NCI-H1930 (cell line): ENCODE measurements around the gene ZNF782.
A peak's percentile ranks its signal among the peaks of the same experiment; 100 is the strongest.
"Not testable (repeated sequence)": the region's sequence is repeated elsewhere in the genome, so short reads cannot be mapped to it uniquely, and the experiment has no call there.

Experiments used
- DNase-seq, 2 experiments: peaks; one replicate each; lab custom pipeline; 2025; lab: John Stamatoyannopoulos, UW

The ZNF782 gene

GRCh38 chr9:96854651-96855273 lies 448 bp upstream of the ZNF782 start:
- DNase-seq, result no peak

- DNase-seq, result no peak
Measured at GRCh38 chr9:96852676-96853075, 1.6 kb downstream of the ZNF782 start.

GRCh38 chr9:96844040-96844439 lies 10.3 kb downstream of the ZNF782 start:
- DNase-seq, result no peak

GRCh38 chr9:96818533-96818932 lies 35.8 kb downstream of the ZNF782 start:
- DNase-seq, result no peak

DNA sequence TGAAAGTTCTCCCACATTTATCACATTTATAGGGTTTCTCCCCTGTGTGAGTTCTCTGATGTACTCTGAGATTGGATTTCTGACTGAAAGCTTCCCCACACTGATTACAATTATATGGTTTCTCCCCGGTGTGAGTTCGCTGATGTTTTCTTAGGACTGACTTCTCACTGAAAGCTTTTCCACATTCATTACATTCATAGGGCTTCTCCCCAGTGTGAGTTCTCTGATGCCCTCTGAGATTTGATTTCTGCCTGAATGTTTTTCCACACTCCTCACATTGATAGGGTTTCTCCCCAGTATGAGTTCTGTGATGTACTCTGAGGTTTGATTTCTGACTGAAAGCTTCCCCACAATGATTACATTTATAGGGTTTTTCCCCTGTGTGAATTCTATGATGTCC lies 36.3 kb downstream of the ZNF782 start:
- DNase-seq, result no peak

DNA sequence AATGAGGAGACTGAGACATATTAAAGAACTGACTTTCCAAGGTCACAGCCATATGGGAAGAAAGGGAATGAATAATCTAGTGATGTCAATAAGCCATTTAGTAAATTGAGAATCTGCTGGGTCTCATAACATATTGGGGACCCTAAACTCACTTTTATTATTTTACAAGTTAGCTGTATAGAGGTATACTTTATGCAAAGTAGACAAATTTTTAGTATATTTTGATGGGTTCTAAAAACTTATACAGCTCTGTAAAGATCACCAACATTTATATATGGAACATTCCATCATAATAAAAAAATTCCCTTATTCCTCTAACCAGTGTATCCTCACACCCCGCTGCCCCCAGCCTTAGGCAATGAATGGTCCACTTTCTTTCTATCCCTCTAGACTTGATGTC lies 40.7 kb downstream of the ZNF782 start:
- DNase-seq, result no peak

DNA sequence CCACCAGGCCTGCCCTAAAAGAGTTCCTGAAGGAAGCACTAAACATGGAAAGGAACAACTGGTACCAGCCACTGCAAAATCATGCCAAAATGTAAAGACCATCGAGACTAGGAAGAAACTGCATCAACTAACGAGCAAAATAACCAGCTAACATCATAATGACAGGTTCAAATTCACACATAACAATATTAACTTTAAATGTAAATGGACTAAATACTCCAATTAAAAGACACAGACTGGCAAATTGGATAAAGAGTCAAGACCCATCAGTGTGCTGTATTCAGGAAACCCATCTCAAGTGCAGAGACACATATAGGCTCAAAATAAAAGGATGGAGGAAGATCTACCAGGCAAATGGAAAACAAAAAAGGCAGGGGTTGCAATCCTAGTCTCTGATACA lies 55.4 kb downstream of the ZNF782 start:
- DNase-seq, result not testable (repeated sequence)

DNA sequence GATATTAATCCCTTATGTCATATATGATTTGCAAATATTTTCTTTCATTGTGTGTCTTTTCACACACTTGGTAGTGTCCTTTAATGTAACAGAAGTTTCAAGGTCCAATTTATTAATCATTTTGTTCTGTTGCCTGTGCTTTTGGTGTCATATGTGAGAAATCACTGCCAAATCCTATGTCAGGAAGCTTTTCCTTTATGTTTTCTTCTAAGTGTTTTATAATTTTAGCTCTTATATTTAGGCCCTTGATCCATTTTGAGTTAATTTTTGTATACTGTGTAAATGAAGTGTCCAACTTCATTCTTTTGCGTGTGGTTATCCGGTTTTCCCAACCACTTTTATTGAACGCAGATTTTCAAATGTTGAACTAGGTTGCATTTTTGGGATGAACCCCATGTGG lies 70.3 kb downstream of the ZNF782 start:
- no peak for DNase-seq

- no peak for DNase-seq
Measured at GRCh38 chr9:96782235-96782634, 72.1 kb downstream of the ZNF782 start.

DNA sequence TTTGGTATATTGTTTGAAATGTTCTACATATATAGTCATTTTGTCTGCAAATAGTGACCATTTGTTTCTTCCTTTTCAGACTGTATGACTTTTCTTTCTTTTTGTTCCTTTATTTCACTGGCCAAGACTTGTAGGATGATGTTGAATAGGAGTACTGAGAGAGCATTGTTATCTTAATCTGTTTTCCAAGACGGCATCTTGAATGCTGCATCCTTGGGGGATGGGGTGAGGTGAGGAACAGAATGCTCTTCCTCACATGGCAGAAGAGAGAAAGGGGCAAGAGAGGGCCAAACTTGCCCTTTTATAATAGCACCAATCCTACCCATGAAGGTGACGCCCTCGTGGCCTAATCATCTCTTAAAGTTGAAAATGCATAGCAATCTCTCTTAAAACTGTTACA lies 72.8 kb downstream of the ZNF782 start:
- no peak for DNase-seq

DNA sequence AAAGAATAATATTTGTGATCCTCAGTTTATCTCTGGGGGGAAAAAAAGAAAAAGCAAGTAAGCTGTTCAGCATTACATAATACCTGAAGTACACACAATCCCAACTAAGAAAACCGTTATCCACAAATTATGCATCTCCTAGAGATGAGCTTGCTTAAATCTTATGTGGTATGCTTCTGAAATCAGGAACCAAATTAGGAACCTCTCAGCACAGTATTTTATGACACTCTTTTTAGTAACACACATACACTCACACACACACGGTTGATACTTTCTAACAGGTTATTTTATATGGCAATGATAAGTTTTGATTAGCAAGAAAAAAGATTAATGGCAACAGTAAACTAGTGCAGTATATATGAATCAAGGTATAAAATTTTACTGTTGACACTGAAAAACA lies 75.2 kb downstream of the ZNF782 start:
- DNase-seq, result no peak

GRCh38 chr9:96777426-96777864 lies 76.9 kb downstream of the ZNF782 start:
- peak in 1 of 2 experiments; percentile 41 for DNase-seq

DNA sequence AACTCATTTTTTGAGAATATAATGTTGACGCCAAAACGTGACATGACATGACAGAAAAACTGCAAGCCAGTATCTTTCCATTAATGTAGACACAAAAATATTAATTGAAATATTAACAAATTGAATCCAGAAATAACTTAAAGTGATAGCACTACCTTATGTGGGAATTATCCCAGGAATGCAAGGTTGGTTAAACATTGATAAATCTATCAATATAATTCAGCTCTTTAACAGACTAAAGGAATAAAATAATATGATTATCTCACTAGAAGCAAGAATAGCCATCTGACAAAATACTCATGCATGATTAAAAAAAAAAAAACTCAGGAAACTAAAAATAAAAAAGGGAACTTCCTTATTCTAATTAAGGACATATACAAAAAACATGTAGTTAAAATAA lies 83.2 kb downstream of the ZNF782 start:
- DNase-seq, result no peak

DNA sequence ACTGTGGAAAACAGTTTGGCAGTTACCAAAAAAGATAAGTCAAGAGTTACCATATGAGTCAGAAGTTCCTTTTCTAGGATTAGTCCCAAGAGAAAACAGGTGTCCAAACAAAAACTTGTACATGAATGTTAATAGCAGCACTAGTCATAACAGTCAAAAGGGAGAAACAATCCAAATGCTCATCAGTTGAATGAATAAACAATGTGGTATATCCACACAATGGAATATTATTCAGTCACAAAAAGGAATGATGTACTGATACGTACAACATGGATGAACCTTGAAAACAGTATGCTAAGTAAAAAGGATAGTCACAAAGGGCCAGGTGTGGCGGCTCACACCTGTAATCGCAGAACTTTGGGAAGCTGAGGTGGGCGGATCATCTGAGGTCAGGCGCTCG lies 84.3 kb downstream of the ZNF782 start:
- DNase-seq, result no peak
